GM12878 (cell line): ENCODE data around the gene PRSS2. TPM values are rescaled to one million over a fixed set of nuclear protein-coding genes. Genes with fewer than 3 reads are reported as not detected.
A peak's percentile ranks its signal among the peaks of the same experiment; 100 is the strongest.

Experiments used
- ATAC-seq: fragments of 200-7000 bp; cut with Tn5 transposase; 3 replicates; pipeline ENCODE4 v1.9.1; 2020; ENCODE audit warnings: mild to moderate bottlenecking, moderate library complexity
- BruUV-seq: library from RNA; stranded (reverse); fragments of 400-500 nt; replicated peaks from 2 replicates; lab custom pipeline; 2021; lab: Mats Ljungman, UMichigan
- CTCF ChIA-PET: fragments of 300-600 bp; sonication (Branson Sonifier 250); formaldehyde crosslinking; extraction: SDS; loops from one replicate; lab custom pipeline; 2021; ENCODE audit warnings: inconsistent platforms; lab: Yijun Ruan, JAX
- POLR2A ChIA-PET: fragments of 350-600 bp; formaldehyde crosslinking; extraction: SDS; loops from one replicate; lab custom pipeline; 2021; ENCODE audit warnings: inconsistent platforms; lab: Charles Lee
- RAD21 ChIA-PET: fragments of 300-600 bp; sonication (Branson Sonifier 250); formaldehyde crosslinking; loops from one replicate; lab custom pipeline; 2023; ENCODE audit warnings: antibody characterized with exemption; ENCODE audit not compliant: unreplicated experiment; lab: Charles Lee
- SMC1A ChIA-PET: fragments of 300-600 bp; sonication (Branson Sonifier 250); formaldehyde crosslinking; loops from one replicate; lab custom pipeline; 2023; ENCODE audit not compliant: unreplicated experiment, uncharacterized antibody; lab: Charles Lee
- DNase-seq: peaks from one replicate; pipeline ENCODE4 v3.0.0-alpha.2; 2011; ENCODE audit warnings: low read depth, low spot score
- FAIRE-seq: peaks from 3 replicates; lab custom pipeline; 2011; peaks lifted over from hg19 to GRCh38; lab: Jason Lieb, UNC
- H2AFZ ChIP-seq: 2 replicates; pipeline ENCODE4 v1.6.0; 2011; ENCODE audit warnings: low read depth, low read length, control low read depth; ENCODE audit not compliant: control insufficient read depth
- H3K27ac ChIP-seq: 2 replicates; pipeline ENCODE4 v1.5.1; 2011; ENCODE audit warnings: control low read depth; ENCODE audit not compliant: control insufficient read depth, insufficient read depth
- H3K27me3 ChIP-seq, 2 experiments: replicated peaks in 1 of 2; 2 replicates each; pipeline versions ENCODE4 v1.6.0 to v1.6.1; 2011; ENCODE audit warnings: low read length in 1 of 2; ENCODE audit not compliant: control insufficient read depth in 2 of 2, insufficient read depth in 2 of 2
- H3K36me3 ChIP-seq, 2 experiments: 2 replicates each; pipeline ENCODE4 v1.5.1; 2011; ENCODE audit warnings: low read length in 1 of 2; ENCODE audit not compliant: control insufficient read depth in 2 of 2, insufficient read depth in 2 of 2
- H3K4me1 ChIP-seq: 2 replicates; pipeline ENCODE4 v1.6.1; 2011; ENCODE audit warnings: mild to moderate bottlenecking, low read length, moderate library complexity, mixed read lengths; ENCODE audit not compliant: control insufficient read depth, insufficient read depth
- H3K4me2 ChIP-seq: 2 replicates; pipeline ENCODE4 v1.6.0; 2011; ENCODE audit warnings: control low read depth; ENCODE audit not compliant: control insufficient read depth, insufficient read depth
- H3K4me3 ChIP-seq: fragments of 200-600 bp; sonication (generic); 2 replicates; pipeline ENCODE4 v1.5.1; 2016
- H3K79me2 ChIP-seq: 2 replicates; pipeline ENCODE4 v1.6.0; 2011; ENCODE audit warnings: low read length; ENCODE audit not compliant: control insufficient read depth, insufficient read depth
- H3K9ac ChIP-seq: 2 replicates; pipeline ENCODE4 v1.8.0; 2011; ENCODE audit warnings: low read length, control low read depth, mixed read lengths; ENCODE audit not compliant: control insufficient read depth, insufficient read depth
- H3K9me3 ChIP-seq: replicated peaks from 3 replicates; pipeline ENCODE4 v1.5.1; 2011; ENCODE audit warnings: mild to moderate bottlenecking, low read length; ENCODE audit not compliant: control insufficient read depth, insufficient read depth
- H4K20me1 ChIP-seq: 2 replicates; pipeline ENCODE4 v1.6.0; 2011; ENCODE audit not compliant: control insufficient read depth, insufficient read depth
- CREM ChIP-seq: IDR thresholded peaks from 2 replicates; pipeline ENCODE4 v1.6.1; 2014; ENCODE audit warnings: antibody characterized with exemption, low read depth
- EED ChIP-seq: sonication (generic); IDR thresholded peaks from 2 replicates; pipeline ENCODE4 v1.6.1; 2016; ENCODE audit warnings: antibody characterized with exemption, low read depth
- ESRRA ChIP-seq: IDR thresholded peaks from 2 replicates; pipeline ENCODE4 v1.6.1; 2012; ENCODE audit warnings: mild to moderate bottlenecking, low read length, improper control_type of control experiment
- EZH2 ChIP-seq: IDR thresholded peaks from 2 replicates; pipeline ENCODE4 v1.6.1; 2012; ENCODE audit warnings: low read depth, mild to moderate bottlenecking, control low read depth, inconsistent platforms, low read length, borderline replicate concordance; ENCODE audit not compliant: control insufficient read depth
- FOXM1 ChIP-seq: IDR thresholded peaks from 2 replicates; pipeline ENCODE4 v1.6.1; 2012; ENCODE audit warnings: low read depth, mild to moderate bottlenecking, inconsistent platforms, low read length, moderate library complexity
- HCFC1 ChIP-seq: fragments of 150-350 bp; IDR thresholded peaks from 2 replicates; pipeline ENCODE4 v1.6.1; 2014; ENCODE audit warnings: low read length
- HDAC2 ChIP-seq: fragments of 200-600 bp; sonication (generic); IDR thresholded peaks from 2 replicates; pipeline ENCODE4 v1.6.1; 2017
- HDAC6 ChIP-seq: fragments of 200-600 bp; sonication (generic); IDR thresholded peaks from one replicate; pipeline ENCODE4 v1.8.0; 2017; ENCODE audit warnings: antibody characterized with exemption; ENCODE audit not compliant: unreplicated experiment
- KAT2A ChIP-seq: conservative IDR thresholded peaks from 2 replicates; pipeline ENCODE4 v1.6.1; 2011; ENCODE audit warnings: low read depth, low read length; ENCODE audit not compliant: control insufficient read depth
- MEF2B ChIP-seq: fragments of 450-650 bp; IDR thresholded peaks from 2 replicates; pipeline ENCODE4 v1.6.1; 2018; ENCODE audit warnings: mild to moderate bottlenecking, moderate library complexity; ENCODE audit not compliant: partially characterized antibody, poor library complexity, severe bottlenecking
- MTA3 ChIP-seq: IDR thresholded peaks from 2 replicates; pipeline ENCODE4 v1.6.1; 2012; ENCODE audit warnings: low read length, inconsistent platforms, borderline replicate concordance
- MXI1 ChIP-seq: fragments of 150-350 bp; IDR thresholded peaks from 2 replicates; pipeline ENCODE4 v1.6.1; 2011; ENCODE audit warnings: low read depth, mild to moderate bottlenecking, inconsistent platforms, low read length, improper control_type of control experiment
- NFYA ChIP-seq: IDR thresholded peaks from 2 replicates; pipeline ENCODE4 v1.6.1; 2011; ENCODE audit warnings: low read depth, mild to moderate bottlenecking, low read length, improper control_type of control experiment, borderline replicate concordance
- RCOR1 ChIP-seq: conservative IDR thresholded peaks from 2 replicates; pipeline ENCODE4 v1.6.1; 2012; ENCODE audit warnings: low read depth, low read length, improper control_type of control experiment
- SIX5 ChIP-seq: IDR thresholded peaks from 2 replicates; pipeline ENCODE4 v1.6.1; 2011; ENCODE audit warnings: mild to moderate bottlenecking, low read depth, low read length, moderate library complexity; ENCODE audit not compliant: severe bottlenecking
- SPI1 ChIP-seq: IDR thresholded peaks from 2 replicates; pipeline ENCODE4 v1.6.1; 2011; ENCODE audit warnings: low read depth, mild to moderate bottlenecking, low read length, moderate library complexity, borderline replicate concordance; ENCODE audit not compliant: insufficient read depth
- SREBF2 ChIP-seq: IDR thresholded peaks from 2 replicates; pipeline ENCODE4 v1.6.1; 2012; ENCODE audit warnings: mild to moderate bottlenecking, low read length
- TAF1 ChIP-seq: IDR thresholded peaks from 2 replicates; pipeline ENCODE4 v1.6.1; 2011; ENCODE audit warnings: mild to moderate bottlenecking, low read depth, low read length, borderline replicate concordance
- TCF3 ChIP-seq: IDR thresholded peaks from 2 replicates; pipeline ENCODE4 v1.6.1; 2012; ENCODE audit warnings: low read depth, mild to moderate bottlenecking, low read length, borderline replicate concordance; ENCODE audit not compliant: insufficient read depth
- ZNF24 ChIP-seq: fragments of 450-650 bp; IDR thresholded peaks from 2 replicates; pipeline ENCODE4 v1.6.1; 2017; ENCODE audit warnings: antibody characterized with exemption, mild to moderate bottlenecking
- WGBS: methylation state at CpG from one replicate; pipeline ENCODE4 v1.1.6; 2016; ENCODE audit warnings: low lambda C conversion rate; ENCODE audit not compliant: insufficient replicate concordance, insufficient coverage; ENCODE audit errors: missing lambda C conversion rate; 5-methylcytosine and 5-hydroxymethylcytosine counted together
- in situ Hi-C: fragments of 300-500 bp; cut with MboI; formaldehyde crosslinking; loops from 9 replicates; pipeline ENCODE4 v1.14.3; 2018; ENCODE audit warnings: mixed read lengths
- intact Hi-C: fragments of 100-400 bp; cut with micrococcal nuclease; formaldehyde crosslinking; loops from one replicate; pipeline ENCODE4 v1.14.2; 2022; ENCODE audit not compliant: unreplicated experiment
- polyA plus RNA-seq, 11 experiments: library from polyadenylated mRNA; depleted of rRNA in 4 of 11; unstranded in 6 of 11; stranded (reverse) in 5 of 11; fragments of >200 nt; fragmentation: Nextera tagmentation in 4 of 11; fragmentation: Illumina TruSeq in 1 of 11; extraction: Ambion mirVana in 4 of 11; extraction: Trizol in 1 of 11; gene quantifications; 1 replicate in 1 of 11; 2 replicates in 10 of 11; pipeline versions ENCODE4 v1.2.1 to v1.2.3, GENCODE V29; 2011 to 2016; ENCODE audit warnings: inconsistent platforms in 2 of 11, missing spikeins in 2 of 11, low read depth in 1 of 11
- total RNA-seq, 4 experiments: library from RNA; depleted of rRNA in 3 of 4; stranded (reverse); fragments of >200 nt in 3 of 4; fragmentation: Illumina TruSeq in 1 of 4; extraction: Trizol in 1 of 4; gene quantifications; 2 replicates each; pipeline versions ENCODE4 v1.2.1 to v1.2.3, GENCODE V29; 2013 to 2021
- TF ChIP-seq, protein P1 (sequence below): fragments of 150-350 bp; IDR thresholded peaks from 2 replicates; pipeline ENCODE4 v1.6.1; 2016; ENCODE audit warnings: low read depth, low read length

PRSS2 gene
- total and polyA plus RNA-seq, 10 of the 15 experiments (the other 5 are each of a cell fraction or from before 2014, with no cell fraction given), result 0.21 to 28.8 (median 0.41) TPM; not detected in 7

DNA sequence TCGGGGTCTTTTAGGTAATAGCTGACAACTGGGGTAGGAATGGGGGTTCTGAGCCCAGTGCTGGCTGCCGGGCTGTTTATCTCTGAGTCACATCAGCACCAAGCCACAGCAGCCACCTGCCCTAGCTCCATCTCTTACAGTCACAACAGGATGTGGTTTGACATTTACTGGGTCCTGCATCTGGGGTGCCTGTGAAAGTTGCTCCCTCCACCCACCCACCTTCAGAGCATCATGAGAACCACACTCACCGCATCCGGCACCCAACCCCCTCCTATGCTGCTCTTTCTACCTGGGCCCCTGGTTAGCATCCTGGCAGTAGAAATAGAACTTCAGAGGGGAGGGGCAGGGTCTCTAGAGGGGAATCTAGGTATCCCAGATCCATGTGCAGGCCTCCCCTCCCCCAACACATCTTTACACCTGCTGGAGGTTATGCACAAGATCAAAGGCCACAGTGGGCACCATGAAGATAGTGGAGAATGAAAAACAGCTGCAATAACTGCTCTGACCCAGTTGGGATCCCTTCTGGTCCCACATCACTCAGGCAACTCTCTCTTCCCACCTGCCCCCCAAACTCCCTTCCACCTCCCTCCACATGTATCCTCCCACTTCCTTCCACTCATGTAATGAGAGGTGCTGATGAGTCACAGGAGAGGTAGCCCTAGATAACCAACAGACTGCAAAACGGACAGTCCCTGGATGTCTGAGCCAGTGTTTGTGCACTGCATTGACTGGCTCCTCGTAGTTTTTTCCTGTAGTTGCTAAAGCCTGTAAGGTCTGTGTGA is 38.2 kb downstream of the PRSS2 start:
- Histone ChIP-seq H3K4me1 (peaks cover 57% of the 10 kb centered on the region), H3K27me3 (no peaks in the 10 kb centered on the region), H3K4me3 (peak overlapping the region; percentile 51; the same call in 1 of the 2 replicates), H3K9me3 (no peaks in the 10 kb centered on the region), H4K20me1 (no peaks in the 10 kb centered on the region), H3K9ac (peak overlapping the region; percentile 72), H3K79me2 (no peaks in the 10 kb centered on the region), H3K27ac (peak overlapping the region; percentile 99), H3K36me3 (no peaks in the 10 kb centered on the region), H2AFZ (peak overlapping the region; percentile 40), H3K4me2 (peak overlapping the region; percentile 90)
- no TSS peak for BruUV-seq
- WGBS, result under 1% methylated on average over 6 of the region's 6 CpGs
- DNase-seq (peak; percentile 96), FAIRE-seq (peak; percentile 91), ATAC-seq (peak; percentile 82)
- intact Hi-C loops (loop anchor here (1.0 to 2.0 kb wide), 2 partner anchors 12 to 22 kb away; no protein-coding TSS in a partner anchor), in situ Hi-C loops (loop anchor here (10.0 kb wide), 1 partner anchor 1244 kb away; no protein-coding TSS in a partner anchor)
- RAD21 ChIA-PET, result interaction anchor here (1.0 to 13.5 kb wide), 19 partner anchors 8 to 227 kb away, joined by 3 to 813 read pairs (median 6); partner anchors contain the start of gene PRSS2
- CTCF ChIA-PET, result interaction anchor here (0.8 to 28.6 kb wide), 24 partner anchors 8 to 224 kb away, joined by 3 to 1055 read pairs (median 10); partner anchors contain the start of gene PRSS2
- POLR2A ChIA-PET, result interaction anchor here (0.9 to 15.3 kb wide), 6 partner anchors 17 to 95 kb away, joined by 3 to 325 read pairs (median 13); partner anchors contain the start of gene PRSS2
- SMC1A ChIA-PET, result interaction anchor here (0.8 to 12.9 kb wide), 20 partner anchors 11 to 225 kb away, joined by 3 to 786 read pairs (median 12); partner anchors contain the start of genes EPHB6 and PRSS2
- TF ChIP-seq FOXM1 (peak; percentile 99), SIX5 (no peak), MTA3 (peak; percentile 95), SREBF2 (no peak), RCOR1 (no peak; the same call in 1 of the 2 replicates), KAT2A (no peak), MXI1 (peak; percentile 84), NFYA (no peak), CREM (peak; percentile 97), EED (peak; percentile 97), HDAC6 (no peak), HDAC2 (no peak), ESRRA (no peak), TAF1 (peak; percentile 75), HCFC1 (no peak), MEF2B (peak; percentile 88), EZH2 (peak; percentile 74; the same call in 1 of the 2 replicates), TCF3 (peak; percentile 99), ZNF24 (0 out of 2 replicates have a peak, but pooled peaks have one; percentile 66), SPI1 (peak; percentile 80; the same call in 1 of the 2 replicates)
- TF ChIP-seq, protein P1, sequence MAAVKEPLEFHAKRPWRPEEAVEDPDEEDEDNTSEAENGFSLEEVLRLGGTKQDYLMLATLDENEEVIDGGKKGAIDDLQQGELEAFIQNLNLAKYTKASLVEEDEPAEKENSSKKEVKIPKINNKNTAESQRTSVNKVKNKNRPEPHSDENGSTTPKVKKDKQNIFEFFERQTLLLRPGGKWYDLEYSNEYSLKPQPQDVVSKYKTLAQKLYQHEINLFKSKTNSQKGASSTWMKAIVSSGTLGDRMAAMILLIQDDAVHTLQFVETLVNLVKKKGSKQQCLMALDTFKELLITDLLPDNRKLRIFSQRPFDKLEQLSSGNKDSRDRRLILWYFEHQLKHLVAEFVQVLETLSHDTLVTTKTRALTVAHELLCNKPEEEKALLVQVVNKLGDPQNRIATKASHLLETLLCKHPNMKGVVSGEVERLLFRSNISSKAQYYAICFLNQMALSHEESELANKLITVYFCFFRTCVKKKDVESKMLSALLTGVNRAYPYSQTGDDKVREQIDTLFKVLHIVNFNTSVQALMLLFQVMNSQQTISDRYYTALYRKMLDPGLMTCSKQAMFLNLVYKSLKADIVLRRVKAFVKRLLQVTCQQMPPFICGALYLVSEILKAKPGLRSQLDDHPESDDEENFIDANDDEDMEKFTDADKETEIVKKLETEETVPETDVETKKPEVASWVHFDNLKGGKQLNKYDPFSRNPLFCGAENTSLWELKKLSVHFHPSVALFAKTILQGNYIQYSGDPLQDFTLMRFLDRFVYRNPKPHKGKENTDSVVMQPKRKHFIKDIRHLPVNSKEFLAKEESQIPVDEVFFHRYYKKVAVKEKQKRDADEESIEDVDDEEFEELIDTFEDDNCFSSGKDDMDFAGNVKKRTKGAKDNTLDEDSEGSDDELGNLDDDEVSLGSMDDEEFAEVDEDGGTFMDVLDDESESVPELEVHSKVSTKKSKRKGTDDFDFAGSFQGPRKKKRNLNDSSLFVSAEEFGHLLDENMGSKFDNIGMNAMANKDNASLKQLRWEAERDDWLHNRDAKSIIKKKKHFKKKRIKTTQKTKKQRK, result no peak
